ENCODE measurements around the gene LTB. TPM values are rescaled to one million over a fixed set of nuclear protein-coding genes. Genes with fewer than 3 reads are reported as not detected.

The LTB gene
- total and polyA plus RNA-seq, 4 donors, result 0.67 to 5.3 (median 1.5) TPM

DNA sequence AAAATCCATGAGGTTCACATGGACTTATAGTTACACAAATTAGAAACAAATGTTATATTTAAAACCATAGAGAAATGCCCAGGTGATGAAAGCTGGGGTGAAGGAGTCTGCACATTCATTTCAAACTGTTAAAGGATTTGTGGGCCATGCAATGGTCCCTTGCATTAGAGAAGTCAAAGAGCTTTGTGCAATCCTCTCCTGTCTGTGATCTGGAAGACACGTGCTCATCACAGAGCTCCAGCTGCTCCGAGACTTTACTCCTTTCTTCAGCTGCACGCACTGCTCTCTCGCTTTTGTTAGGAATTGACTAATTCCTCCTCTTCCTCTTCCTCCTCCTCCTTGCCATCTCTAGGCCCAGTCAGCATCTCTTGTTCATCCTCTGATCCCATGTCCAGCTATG, 28.7 kb upstream of the LTB start:
- H3K4me3 ChIP-seq (ENCODE audit: low read depth in 1 of 3, low read length in 3 of 3), result no peak overlapping the region
- H3K9me3 ChIP-seq (ENCODE audit: control insufficient read depth in 4 of 4, low read length in 3 of 4), result no peaks in the 10 kb centered on the region
- H3K36me3 ChIP-seq (ENCODE audit: control insufficient read depth in 4 of 4, insufficient read depth in 3 of 4, low read depth in 1 of 4, low read length in 3 of 4), result no peaks in the 10 kb centered on the region
- H3K4me1 ChIP-seq (ENCODE audit: control insufficient read depth in 4 of 4, insufficient read depth in 4 of 4, low read length in 3 of 4), result peaks cover 3 to 16% (median 12%) of the 10 kb centered on the region in 4 donors
- no peak for DNase-seq (ENCODE audit: low spot score)
- WGBS, result 90% methylated on average over 4 of the region's 4 CpGs
- H3K27me3 ChIP-seq (ENCODE audit: control insufficient read depth in 4 of 4, insufficient read depth in 4 of 4, low read length in 3 of 4), result no peaks in the 10 kb centered on the region
- H3K27ac ChIP-seq (ENCODE audit: low read depth in 1 of 2, low read length in 2 of 2), result no peak overlapping the region
- no peak for TF ChIP-seq HNF4A (conservative IDR thresholded peaks at IDR 0.05)
- TF ChIP-seq FOXA2 (IDR thresholded peaks at IDR 0.05), result no peak
- no peak for TF ChIP-seq YY1 (IDR thresholded peaks at IDR 0.05)
- TF ChIP-seq GABPA (IDR thresholded peaks at IDR 0.05 in 1 of 2, conservative IDR thresholded peaks at IDR 0.05 in 1 of 2), result no peak
- no peak for TF ChIP-seq CTCF (IDR thresholded peaks at IDR 0.05; ENCODE audit: low read depth, low read length, missing input control)
- no peak for TF ChIP-seq ATF3 (IDR thresholded peaks at IDR 0.05)
- no peak for TF ChIP-seq ZBTB33 (IDR thresholded peaks at IDR 0.05)
- TF ChIP-seq SP1 (IDR thresholded peaks at IDR 0.05), result no peak
- TF ChIP-seq HNF4G (IDR thresholded peaks at IDR 0.05), result no peak
- TF ChIP-seq RAD21 (IDR thresholded peaks at IDR 0.05), result no peak
- no peak for TF ChIP-seq REST (IDR thresholded peaks at IDR 0.05)
- no peak for TF ChIP-seq EGR1 (IDR thresholded peaks at IDR 0.05; ENCODE audit: low read depth in 2 of 2)
- no peak overlapping the region for H3K9ac ChIP-seq (ENCODE audit: low read depth in 1 of 2, low read length in 2 of 2)

GRCh38 chr6:31609519-31610406, 27.5 kb upstream of the LTB start:
- no peak overlapping the region for H3K27ac ChIP-seq (ENCODE audit: low read depth in 1 of 2, low read length in 2 of 2)
- no peak overlapping the region for H3K4me3 ChIP-seq (ENCODE audit: low read depth in 1 of 3, low read length in 3 of 3)
- H3K9ac ChIP-seq (ENCODE audit: low read depth in 1 of 2, low read length in 2 of 2), result no peak overlapping the region
- no peaks in the 10 kb centered on the region for H3K36me3 ChIP-seq (ENCODE audit: control insufficient read depth in 4 of 4, insufficient read depth in 3 of 4, low read depth in 1 of 4, low read length in 3 of 4)
- WGBS, result 78% methylated on average over 8 of the region's 8 CpGs
- H3K4me1 ChIP-seq (ENCODE audit: control insufficient read depth in 4 of 4, insufficient read depth in 4 of 4, low read length in 3 of 4), result peaks cover 0 to 8% (median 8%) of the 10 kb centered on the region in 4 donors
- no peak for DNase-seq (ENCODE audit: low spot score)
- H3K27me3 ChIP-seq (ENCODE audit: control insufficient read depth in 4 of 4, insufficient read depth in 4 of 4, low read length in 3 of 4), result no peaks in the 10 kb centered on the region
- H3K9me3 ChIP-seq (ENCODE audit: control insufficient read depth in 4 of 4, low read length in 3 of 4), result no peaks in the 10 kb centered on the region
- TF ChIP-seq MAX (IDR thresholded peaks at IDR 0.05) (no peak), HNF4G (IDR thresholded peaks at IDR 0.05) (no peak), CTCF (IDR thresholded peaks at IDR 0.05; ENCODE audit: low read depth, low read length, missing input control) (no peak), FOXA2 (IDR thresholded peaks at IDR 0.05) (no peak), TAF1 (conservative IDR thresholded peaks at IDR 0.05) (no peak), ATF3 (IDR thresholded peaks at IDR 0.05) (no peak), EGR1 (IDR thresholded peaks at IDR 0.05; ENCODE audit: low read depth in 2 of 2) (no peak), JUND (IDR thresholded peaks at IDR 0.05) (no peak)

All from liver (tissue), 9 donors.